Measurements from ENCODE around the gene RFTN1. TPM values are rescaled to one million over a fixed set of nuclear protein-coding genes. Genes with fewer than 3 reads are reported as not detected.

RFTN1 gene
- total and polyA plus RNA-seq, 10 of the 15 experiments (the other 5 are each of a cell fraction or from before 2014, with no cell fraction given): 20.6 to 213 (median 147) TPM

GRCh38 chr3:16550676-16551341 lies 37.3 kb upstream of the RFTN1 start (continued):
- TF ChIP-seq CEBPZ (IDR thresholded peaks at IDR 0.05; ENCODE audit: low read depth, low read length) (no peak), BHLHE40 (IDR thresholded peaks at IDR 0.05; ENCODE audit: borderline replicate concordance in 1 of 2, low read depth in 2 of 2, low read length in 1 of 2) (0 out of 4 replicates have a peak, but pooled peaks of 1 of the 2 experiments have one; percentile 7), SIX5 (IDR thresholded peaks at IDR 0.05; ENCODE audit: low read depth, low read length, severe bottlenecking) (no peak), ATF3 (IDR thresholded peaks at IDR 0.05; ENCODE audit: borderline replicate concordance, extremely low read depth, low read depth, low read length) (no peak), SREBF2 (IDR thresholded peaks at IDR 0.05; ENCODE audit: low read length) (no peak), CBFB (IDR thresholded peaks at IDR 0.05; ENCODE audit: low read depth) (peak; percentile 41; the same call in 1 of the 2 replicates), FOXM1 (IDR thresholded peaks at IDR 0.05; ENCODE audit: low read depth, low read length) (peak; percentile 54; the same call in 1 of the 2 replicates), BACH1 (IDR thresholded peaks at IDR 0.05; ENCODE audit: borderline replicate concordance) (no peak), RELB (IDR thresholded peaks at IDR 0.05; ENCODE audit: low read depth) (no peak), HCFC1 (IDR thresholded peaks at IDR 0.05; ENCODE audit: low read length) (no peak; the same call in 1 of the 2 replicates), DPF2 (IDR thresholded peaks at IDR 0.05) (no peak), CHD2 (IDR thresholded peaks at IDR 0.05; ENCODE audit: borderline replicate concordance, low read depth, low read length) (no peak), STAT1 (conservative IDR thresholded peaks at IDR 0.05) (0 out of 2 replicates have a peak, but pooled peaks have one; percentile 35), POLR2AphosphoS5 (IDR thresholded peaks at IDR 0.05; ENCODE audit: low read length) (no peak), MTA3 (IDR thresholded peaks at IDR 0.05; ENCODE audit: borderline replicate concordance, low read length) (no peak), ZBTB11 (CRISPR knock-in tag; IDR thresholded peaks at IDR 0.05) (no peak), ZNF274 (IDR thresholded peaks at IDR 0.05; ENCODE audit: insufficient read depth, insufficient read length) (no peak), ATF2 (IDR thresholded peaks at IDR 0.05; ENCODE audit: low read length) (peak; percentile 47; the same call in 1 of the 2 replicates)
